Measurements from ENCODE around the gene CCDC88A. TPM values are rescaled to one million over a fixed set of nuclear protein-coding genes. Genes with fewer than 3 reads are reported as not detected.

CCDC88A gene
- total RNA-seq, 5 donors from 2014 or later (not counting 1 experiment from before 2014, with no cell fraction given), result 13.2 to 15.7 (median 14.3) TPM

DNA sequence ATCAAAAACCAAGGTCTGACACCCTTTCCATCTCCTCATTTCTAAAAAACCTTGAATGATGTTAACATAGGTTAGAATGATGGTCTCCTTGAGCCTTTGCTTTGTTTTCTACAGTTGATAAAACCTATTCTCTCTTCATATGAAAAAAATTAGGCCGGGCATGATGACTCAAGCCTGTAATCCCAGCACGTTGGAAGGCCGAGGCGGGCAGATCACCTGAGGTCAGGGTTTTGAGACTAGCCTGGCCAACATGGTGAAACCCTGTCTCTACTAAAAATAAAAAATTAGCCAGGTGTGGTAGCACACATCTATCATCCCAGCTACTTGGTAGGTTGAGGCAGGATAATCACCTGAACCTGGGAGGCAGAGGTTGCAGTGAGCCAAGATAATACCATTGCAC lies 49.4 kb downstream of the CCDC88A start:
- no peaks in the 10 kb centered on the region for H3K4me1 Mint-ChIP-seq
- Histone ChIP-seq H3K27me3 (replicated peaks in 1 of 2; ENCODE audit: control insufficient read depth in 2 of 2, extremely low read depth in 1 of 2, insufficient read depth in 2 of 2, low read length in 1 of 2) (no peaks in the 10 kb centered on the region), H3K9me3 (no peaks in the 10 kb centered on the region), H3K4me1 (ENCODE audit: control insufficient read depth in 1 of 2, extremely low read depth in 1 of 2, insufficient read depth in 2 of 2, low read length in 2 of 2) (no peaks in the 10 kb centered on the region), H3K36me3 (ENCODE audit: control insufficient read depth in 2 of 2, extremely low read depth in 1 of 2, insufficient read depth in 1 of 2, low read length in 1 of 2) (no peaks in the 10 kb centered on the region), H3K27ac (ENCODE audit: low read length) (no peak overlapping the region), H3K4me3 (ENCODE audit: control insufficient read depth in 1 of 2, extremely low read depth in 1 of 2, low read length in 1 of 2) (no peak overlapping the region)
- H3K9me3 Mint-ChIP-seq, result no peaks in the 10 kb centered on the region
- peaks cover 8% of the 10 kb centered on the region for H3K36me3 Mint-ChIP-seq
- H3K27ac Mint-ChIP-seq, result no peak overlapping the region
- ChIA-PET POLR2A (no interaction called here), CTCF (no interaction called here)
- no peaks in the 10 kb centered on the region for H3K27me3 Mint-ChIP-seq
- ATAC-seq (replicated peaks in 1 of 4) (no peak), DNase-seq (no peak)
- H3K4me3 Mint-ChIP-seq, result no peak overlapping the region
- WGBS (ENCODE audit: insufficient coverage), result 100% methylated on average over 2 of the region's 4 CpGs

DNA sequence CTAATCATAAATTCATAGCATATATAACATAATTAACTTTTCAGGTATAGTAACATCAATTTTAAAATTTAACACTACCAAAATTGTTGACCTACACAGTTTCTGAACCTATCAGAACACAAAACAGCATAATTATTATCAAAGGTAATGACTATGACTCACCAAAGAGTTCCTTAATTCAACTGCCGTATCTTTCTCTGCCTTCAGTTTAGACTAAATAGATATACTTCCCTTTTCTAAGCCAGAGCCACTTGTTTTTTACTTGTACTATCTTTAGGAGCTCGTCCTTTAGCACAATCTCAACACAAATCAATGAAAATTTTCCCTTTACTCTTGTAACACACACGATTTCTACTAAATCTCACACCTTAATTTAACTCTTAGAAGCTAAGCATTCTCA lies 54.4 kb downstream of the CCDC88A start:
- H3K27ac ChIP-seq (ENCODE audit: low read length), result no peak overlapping the region
- no peaks in the 10 kb centered on the region for H3K27me3 ChIP-seq (replicated peaks in 1 of 2; ENCODE audit: control insufficient read depth in 2 of 2, extremely low read depth in 1 of 2, insufficient read depth in 2 of 2, low read length in 1 of 2)
- 100% methylated on average over 1 of the region's 3 CpGs for WGBS (ENCODE audit: insufficient coverage)
- H3K4me3 ChIP-seq (ENCODE audit: control insufficient read depth in 1 of 2, extremely low read depth in 1 of 2, low read length in 1 of 2), result no peak overlapping the region
- H3K9me3 ChIP-seq, result no peaks in the 10 kb centered on the region
- Mint-ChIP-seq H3K9me3 (no peaks in the 10 kb centered on the region), H3K27me3 (no peaks in the 10 kb centered on the region), H3K36me3 (peaks cover 7% of the 10 kb centered on the region), H3K4me1 (no peaks in the 10 kb centered on the region), H3K27ac (no peak overlapping the region), H3K4me3 (no peak overlapping the region)
- DNase-seq (no peak), ATAC-seq (replicated peaks in 1 of 4) (no peak)
- ChIA-PET POLR2A (no interaction called here), CTCF (no interaction called here)
- H3K36me3 ChIP-seq (ENCODE audit: control insufficient read depth in 2 of 2, extremely low read depth in 1 of 2, insufficient read depth in 1 of 2, low read length in 1 of 2), result no peaks in the 10 kb centered on the region
- no peaks in the 10 kb centered on the region for H3K4me1 ChIP-seq (ENCODE audit: control insufficient read depth in 1 of 2, extremely low read depth in 1 of 2, insufficient read depth in 2 of 2, low read length in 2 of 2)

GRCh38 chr2:55364189-55365055 lies 55.2 kb downstream of the CCDC88A start:
- Mint-ChIP-seq H3K36me3 (peaks cover 4% of the 10 kb centered on the region), H3K9me3 (no peaks in the 10 kb centered on the region), H3K27me3 (no peaks in the 10 kb centered on the region), H3K4me3 (no peak overlapping the region), H3K27ac (no peak overlapping the region), H3K4me1 (no peaks in the 10 kb centered on the region)
- 100% methylated on average over 1 of the region's 3 CpGs for WGBS (ENCODE audit: insufficient coverage)
- DNase-seq, result no peak
- H3K27me3 ChIP-seq (replicated peaks in 1 of 2; ENCODE audit: control insufficient read depth in 2 of 2, extremely low read depth in 1 of 2, insufficient read depth in 2 of 2, low read length in 1 of 2), result no peaks in the 10 kb centered on the region
- H3K9me3 ChIP-seq, result no peaks in the 10 kb centered on the region
- ATAC-seq (replicated peaks in 1 of 4), result no peak
- no peak overlapping the region for H3K27ac ChIP-seq (ENCODE audit: low read length)
- CTCF ChIA-PET, result interaction anchor here in 1 of 2 donors (0.6 kb wide), 1 partner anchor 1488 kb away, joined by 3 read pairs; no protein-coding TSS in a partner anchor
- no peaks in the 10 kb centered on the region for H3K4me1 ChIP-seq (ENCODE audit: control insufficient read depth in 1 of 2, extremely low read depth in 1 of 2, insufficient read depth in 2 of 2, low read length in 2 of 2)
- POLR2A ChIA-PET, result interaction anchor here in 1 of 2 donors (0.6 kb wide), 1 partner anchor 1521 kb away, joined by 3 read pairs; no protein-coding TSS in a partner anchor
- no peaks in the 10 kb centered on the region for H3K36me3 ChIP-seq (ENCODE audit: control insufficient read depth in 2 of 2, extremely low read depth in 1 of 2, insufficient read depth in 1 of 2, low read length in 1 of 2)
- H3K4me3 ChIP-seq (ENCODE audit: control insufficient read depth in 1 of 2, extremely low read depth in 1 of 2, low read length in 1 of 2), result no peak overlapping the region

GRCh38 chr2:55363636-55364035 lies 56.0 kb downstream of the CCDC88A start:
- Mint-ChIP-seq H3K9me3 (no peaks in the 10 kb centered on the region), H3K27ac (no peak overlapping the region), H3K36me3 (peaks cover 4% of the 10 kb centered on the region), H3K4me3 (no peak overlapping the region), H3K27me3 (no peaks in the 10 kb centered on the region), H3K4me1 (no peaks in the 10 kb centered on the region)
- H3K27ac ChIP-seq (ENCODE audit: low read length), result no peak overlapping the region
- no peaks in the 10 kb centered on the region for H3K27me3 ChIP-seq (replicated peaks in 1 of 2; ENCODE audit: control insufficient read depth in 2 of 2, extremely low read depth in 1 of 2, insufficient read depth in 2 of 2, low read length in 1 of 2)
- ATAC-seq (replicated peaks in 1 of 4) (no peak), DNase-seq (no peak)
- H3K4me3 ChIP-seq (ENCODE audit: control insufficient read depth in 1 of 2, extremely low read depth in 1 of 2, low read length in 1 of 2), result no peak overlapping the region
- CTCF ChIA-PET, result no interaction called here
- WGBS (ENCODE audit: insufficient coverage), result no CpG with 5 or more reads among the region's 3 CpGs
- no peaks in the 10 kb centered on the region for H3K36me3 ChIP-seq (ENCODE audit: control insufficient read depth in 2 of 2, extremely low read depth in 1 of 2, insufficient read depth in 1 of 2, low read length in 1 of 2)
- H3K9me3 ChIP-seq, result no peaks in the 10 kb centered on the region
- POLR2A ChIA-PET, result no interaction called here
- no peaks in the 10 kb centered on the region for H3K4me1 ChIP-seq (ENCODE audit: control insufficient read depth in 1 of 2, extremely low read depth in 1 of 2, insufficient read depth in 2 of 2, low read length in 2 of 2)

DNA sequence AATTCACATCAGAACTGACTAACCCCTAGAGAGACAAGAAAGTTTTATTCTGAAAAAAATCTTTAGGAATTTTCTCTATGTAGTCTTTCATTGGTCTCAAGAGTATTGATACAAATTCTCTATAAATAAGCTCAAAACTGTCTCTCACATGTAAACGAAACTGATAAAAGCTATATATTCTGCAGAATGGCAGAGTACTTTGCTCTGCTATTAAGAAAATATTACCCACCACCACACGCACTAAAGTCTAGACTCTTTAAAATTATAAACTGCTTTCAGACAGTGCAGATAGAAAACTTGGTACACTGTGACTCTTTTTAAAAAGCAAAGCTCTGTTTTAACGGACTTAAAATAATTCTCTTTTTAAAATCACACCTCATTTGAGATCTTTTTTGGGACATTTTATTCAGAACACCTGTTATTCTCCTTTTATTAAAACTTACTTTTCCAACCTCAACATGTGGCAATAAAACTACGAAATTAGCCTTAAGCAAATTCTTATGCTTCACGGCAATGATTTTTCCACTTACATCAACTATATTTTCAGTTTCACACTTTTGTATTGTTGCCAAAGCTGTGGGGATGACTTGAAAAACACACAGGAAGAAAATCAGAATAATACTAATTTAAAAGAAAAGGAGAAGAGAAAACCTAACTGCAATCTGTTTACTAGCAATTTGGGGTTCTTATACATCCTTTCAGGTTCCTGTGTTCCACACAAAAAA lies 58.0 kb downstream of the CCDC88A start:
- H3K27ac ChIP-seq (ENCODE audit: low read length), result no peak overlapping the region
- H3K4me3 ChIP-seq (ENCODE audit: control insufficient read depth in 1 of 2, extremely low read depth in 1 of 2, low read length in 1 of 2), result no peak overlapping the region
- no peaks in the 10 kb centered on the region for H3K27me3 ChIP-seq (replicated peaks in 1 of 2; ENCODE audit: control insufficient read depth in 2 of 2, extremely low read depth in 1 of 2, insufficient read depth in 2 of 2, low read length in 1 of 2)
- Mint-ChIP-seq H3K9me3 (no peaks in the 10 kb centered on the region), H3K36me3 (peaks cover 4% of the 10 kb centered on the region), H3K27ac (no peak overlapping the region), H3K4me3 (no peak overlapping the region), H3K4me1 (no peaks in the 10 kb centered on the region), H3K27me3 (no peaks in the 10 kb centered on the region)
- ATAC-seq (replicated peaks in 1 of 4) (no peak), DNase-seq (no peak)
- 63% methylated on average over 2 of the region's 5 CpGs for WGBS (ENCODE audit: insufficient coverage)
- no peaks in the 10 kb centered on the region for H3K36me3 ChIP-seq (ENCODE audit: control insufficient read depth in 2 of 2, extremely low read depth in 1 of 2, insufficient read depth in 1 of 2, low read length in 1 of 2)
- H3K4me1 ChIP-seq (ENCODE audit: control insufficient read depth in 1 of 2, extremely low read depth in 1 of 2, insufficient read depth in 2 of 2, low read length in 2 of 2), result no peaks in the 10 kb centered on the region
- POLR2A ChIA-PET, result interaction anchor here in 1 of 2 donors (0.6 kb wide), 1 partner anchor 1616 kb away, joined by 4 read pairs; no protein-coding TSS in a partner anchor
- no peaks in the 10 kb centered on the region for H3K9me3 ChIP-seq
- CTCF ChIA-PET, result no interaction called here

DNA sequence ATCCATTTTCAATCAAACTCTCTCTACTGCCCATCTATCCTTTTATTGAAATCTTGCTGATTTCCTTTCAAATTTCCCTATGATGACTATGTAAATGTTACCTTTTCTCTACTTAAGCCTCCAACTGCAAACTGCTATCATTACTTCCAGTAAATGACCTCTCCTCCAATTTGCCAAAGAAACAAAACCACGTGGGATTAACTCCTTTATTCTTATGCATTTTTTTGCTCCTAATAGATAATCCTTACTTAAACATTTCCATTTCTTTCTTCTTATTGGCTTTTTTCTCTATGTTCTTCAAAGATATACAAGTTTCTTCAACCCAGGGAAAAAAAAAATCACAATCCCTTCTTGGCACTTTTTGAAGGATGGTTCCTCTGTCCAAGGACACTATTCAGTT lies 61.2 kb downstream of the CCDC88A start:
- no peak overlapping the region for H3K4me3 ChIP-seq (ENCODE audit: control insufficient read depth in 1 of 2, extremely low read depth in 1 of 2, low read length in 1 of 2)
- ChIA-PET CTCF (interaction anchor here in 1 of 2 donors (1.4 kb wide), 1 partner anchor 24 kb away, joined by 3 read pairs; no protein-coding TSS in a partner anchor), POLR2A (no interaction called here)
- WGBS (ENCODE audit: insufficient coverage), result 90% methylated on average over 1 of the region's 1 CpG
- Mint-ChIP-seq H3K9me3 (no peaks in the 10 kb centered on the region), H3K27me3 (no peaks in the 10 kb centered on the region), H3K36me3 (peaks cover 12% of the 10 kb centered on the region), H3K27ac (no peak overlapping the region), H3K4me3 (no peak overlapping the region), H3K4me1 (no peaks in the 10 kb centered on the region)
- no peaks in the 10 kb centered on the region for H3K9me3 ChIP-seq
- no peak for DNase-seq
- H3K27me3 ChIP-seq (replicated peaks in 1 of 2; ENCODE audit: control insufficient read depth in 2 of 2, extremely low read depth in 1 of 2, insufficient read depth in 2 of 2, low read length in 1 of 2), result no peaks in the 10 kb centered on the region
- H3K27ac ChIP-seq (ENCODE audit: low read length), result no peak overlapping the region
- ATAC-seq (replicated peaks in 1 of 4), result no peak
- H3K36me3 ChIP-seq (ENCODE audit: control insufficient read depth in 2 of 2, extremely low read depth in 1 of 2, insufficient read depth in 1 of 2, low read length in 1 of 2), result peaks cover 0 to 2% of the 10 kb centered on the region in 2 donors
- H3K4me1 ChIP-seq (ENCODE audit: control insufficient read depth in 1 of 2, extremely low read depth in 1 of 2, insufficient read depth in 2 of 2, low read length in 2 of 2), result no peaks in the 10 kb centered on the region
